Natural killer cell (primary cell): ENCODE measurements around the gene HEPN1. TPM values are rescaled to one million over a fixed set of nuclear protein-coding genes. Genes with fewer than 3 reads are reported as not detected.

Source experiments
- ATAC-seq, 3 donors: fragments of 150-1000 bp in 2 of 3; fragments of 200-7000 bp in 1 of 3; cut with Tn5 transposase; 1 replicate in 1 of 3; 2 replicates in 2 of 3; pipeline ENCODE4 v1.10.0; 2021; ENCODE audit warnings: mild to moderate bottlenecking in 2 of 3, moderate library complexity in 2 of 3
- DNase-seq, 2 donors: peaks; one replicate each; pipeline versions ENCODE4 v3.0.0 to v3.0.0-alpha.2; 2013 to 2021; ENCODE audit warnings: mixed read lengths in 1 of 2
- H3K27ac ChIP-seq: one replicate; pipeline ENCODE4 v1.5.1; 2013; ENCODE audit warnings: mild to moderate bottlenecking, low read length
- H3K27me3 ChIP-seq: one replicate; pipeline ENCODE4 v1.6.1; 2013; ENCODE audit warnings: low read length; ENCODE audit not compliant: control insufficient read depth, insufficient read depth
- H3K36me3 ChIP-seq: one replicate; pipeline ENCODE4 v1.6.1; 2013; ENCODE audit warnings: low read length; ENCODE audit not compliant: control insufficient read depth, insufficient read depth
- H3K4me1 ChIP-seq: one replicate; pipeline ENCODE4 v1.6.1; 2013; ENCODE audit warnings: low read length; ENCODE audit not compliant: control insufficient read depth, insufficient read depth
- H3K4me3 ChIP-seq: one replicate; pipeline ENCODE4 v1.5.1; 2013; ENCODE audit warnings: low read length
- H3K9me3 ChIP-seq: one replicate; pipeline ENCODE4 v1.6.1; 2013; ENCODE audit warnings: low read length; ENCODE audit not compliant: control insufficient read depth, insufficient read depth
- H3K27ac Mint-ChIP-seq, 2 donors: one replicate each; pipeline ENCODE4 v1.8.0; 2022; ENCODE audit warnings: mild to moderate bottlenecking in 2 of 2, mixed read lengths in 2 of 2, moderate library complexity in 1 of 2
- H3K27me3 Mint-ChIP-seq, 2 donors: one replicate each; pipeline ENCODE4 v1.8.0; 2022; ENCODE audit warnings: low read depth in 2 of 2, mixed read lengths in 2 of 2
- H3K36me3 Mint-ChIP-seq: one replicate; pipeline ENCODE4 v1.8.0; 2022; ENCODE audit warnings: mixed read lengths
- H3K4me1 Mint-ChIP-seq, 2 donors: one replicate each; pipeline ENCODE4 v1.8.0; 2022; ENCODE audit warnings: mixed read lengths in 2 of 2
- H3K4me3 Mint-ChIP-seq: one replicate; pipeline ENCODE4 v1.8.0; 2022; ENCODE audit warnings: mild to moderate bottlenecking, moderate library complexity, mixed read lengths
- H3K9me3 Mint-ChIP-seq, 2 donors: one replicate each; pipeline ENCODE4 v1.8.0; 2022; ENCODE audit warnings: mixed read lengths in 2 of 2
- CTCF ChIP-seq: fragments of 200-600 bp; IDR thresholded peaks from one replicate; pipeline ENCODE4 v1.8.0; 2022; ENCODE audit warnings: antibody characterized with exemption
- WGBS: methylation state at CpG from one replicate; pipeline ENCODE4 v1.1.7; 2013; ENCODE audit warnings: missing lambda C conversion rate; ENCODE audit not compliant: insufficient coverage; 5-methylcytosine and 5-hydroxymethylcytosine counted together
- intact Hi-C: fragments of 100-400 bp; cut with micrococcal nuclease; formaldehyde crosslinking; loops from one replicate; pipeline ENCODE4 v1.14.2; 2022
- total RNA-seq, 4 donors: library from RNA; stranded (reverse); fragments of 120-200 nt in 1 of 4; gene quantifications; one replicate each; pipeline versions ENCODE4 v1.2.3 to v1.2.4, GENCODE V29; 2013 to 2022

Gene HEPN1
- total RNA-seq, 3 donors from 2014 or later (not counting 1 experiment from before 2014, with no cell fraction given): not detected

- ATAC-seq (no peak), DNase-seq (no peak)
- Mint-ChIP-seq H3K27ac (no peak overlapping the region), H3K4me1 (peaks cover 0 to 11% of the 10 kb centered on the region in 2 donors), H3K4me3 (no peak overlapping the region), H3K27me3 (no peaks in the 10 kb centered on the region), H3K9me3 (no peaks in the 10 kb centered on the region), H3K36me3 (no peaks in the 10 kb centered on the region)
- Histone ChIP-seq H3K27ac (no peak overlapping the region), H3K36me3 (no peaks in the 10 kb centered on the region), H3K27me3 (no peaks in the 10 kb centered on the region), H3K4me1 (peaks cover 17% of the 10 kb centered on the region), H3K9me3 (no peaks in the 10 kb centered on the region), H3K4me3 (no peak overlapping the region)
- intact Hi-C loops: no loop called here
- 78% methylated on average over 4 of the region's 4 CpGs for WGBS
- no peak for TF ChIP-seq CTCF
These were observed 3.8 kb downstream of the HEPN1 start for GRCh38 chr11:124922831-124923230.

- no peak for ATAC-seq
- Mint-ChIP-seq H3K9me3 (no peaks in the 10 kb centered on the region), H3K4me1 (peaks cover 0 to 11% of the 10 kb centered on the region in 2 donors), H3K4me3 (no peak overlapping the region), H3K27me3 (no peaks in the 10 kb centered on the region), H3K27ac (no peak overlapping the region), H3K36me3 (no peaks in the 10 kb centered on the region)
- peak in 1 of 2 donors; percentile 49 for DNase-seq
- TF ChIP-seq CTCF: no peak
- Histone ChIP-seq H3K27ac (no peak overlapping the region), H3K36me3 (no peaks in the 10 kb centered on the region), H3K27me3 (no peaks in the 10 kb centered on the region), H3K4me1 (peaks cover 17% of the 10 kb centered on the region), H3K9me3 (no peaks in the 10 kb centered on the region), H3K4me3 (no peak overlapping the region)
- intact Hi-C loops: no loop called here
These were observed 4.2 kb downstream of the HEPN1 start for GRCh38 chr11:124923296-124923695.

- no peak for TF ChIP-seq CTCF
- ATAC-seq: no peak
- Histone ChIP-seq H3K4me3 (no peak overlapping the region), H3K27me3 (no peaks in the 10 kb centered on the region), H3K36me3 (no peaks in the 10 kb centered on the region), H3K27ac (no peak overlapping the region), H3K4me1 (no peaks in the 10 kb centered on the region), H3K9me3 (no peaks in the 10 kb centered on the region)
- no peak overlapping the region for H3K27ac Mint-ChIP-seq
- no peaks in the 10 kb centered on the region for H3K9me3 Mint-ChIP-seq
- no peaks in the 10 kb centered on the region for H3K27me3 Mint-ChIP-seq
- H3K4me1 Mint-ChIP-seq: no peaks in the 10 kb centered on the region
- H3K36me3 Mint-ChIP-seq: no peaks in the 10 kb centered on the region
- 52% methylated on average over 4 of the region's 4 CpGs for WGBS
- no peak for DNase-seq
- H3K4me3 Mint-ChIP-seq: no peak overlapping the region
- intact Hi-C loops: no loop called here
These were observed 10.1 kb downstream of the HEPN1 start for GRCh38 chr11:124928942-124929665.

- DNase-seq: peak in 1 of 2 donors; percentile 15
- Histone ChIP-seq H3K4me1 (no peaks in the 10 kb centered on the region), H3K27me3 (no peaks in the 10 kb centered on the region), H3K9me3 (no peaks in the 10 kb centered on the region), H3K4me3 (no peak overlapping the region), H3K27ac (no peak overlapping the region), H3K36me3 (no peaks in the 10 kb centered on the region)
- Mint-ChIP-seq H3K27me3 (peaks cover 2% of the 10 kb centered on the region in 2 donors), H3K4me3 (no peak overlapping the region), H3K9me3 (no peaks in the 10 kb centered on the region), H3K36me3 (no peaks in the 10 kb centered on the region), H3K4me1 (no peaks in the 10 kb centered on the region), H3K27ac (no peak overlapping the region)
- WGBS: no CpG with 5 or more reads among the region's 3 CpGs
- intact Hi-C loops: no loop called here
- TF ChIP-seq CTCF: no peak
- no peak for ATAC-seq
These were observed 11.7 kb downstream of the HEPN1 start for GRCh38 chr11:124930799-124931198.
